Right kidney (tissue), 1 donor: ENCODE data around the gene RNF212.
"Not testable (repeated sequence)": the region's sequence is repeated elsewhere in the genome, so short reads cannot be mapped to it uniquely, and the experiment has no call there.

Experiments used
- DNase-seq: peaks from one replicate; pipeline ENCODE4 v3.0.0-alpha.2; 2016

Gene RNF212

DNA sequence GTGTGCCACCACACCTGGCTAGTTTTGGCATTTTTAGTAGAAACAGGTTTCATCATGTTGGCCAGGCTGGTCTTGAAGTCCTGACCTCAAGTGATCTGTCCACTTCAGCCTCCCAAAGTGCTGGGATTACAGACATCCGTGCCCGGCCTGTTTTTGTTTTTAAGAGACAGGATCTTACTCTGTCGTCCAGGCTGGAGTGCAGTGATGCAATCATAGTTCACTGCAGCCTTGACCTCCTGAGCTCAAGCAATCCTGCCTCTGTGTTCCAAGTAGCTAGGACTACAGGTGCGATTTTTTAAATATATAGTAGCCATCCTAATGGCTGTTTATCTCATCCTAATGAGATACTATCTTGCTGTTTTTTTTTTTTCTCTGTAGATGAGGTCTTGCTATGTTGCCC is 47.6 kb downstream of the RNF212 start:
- no peak for DNase-seq

DNA sequence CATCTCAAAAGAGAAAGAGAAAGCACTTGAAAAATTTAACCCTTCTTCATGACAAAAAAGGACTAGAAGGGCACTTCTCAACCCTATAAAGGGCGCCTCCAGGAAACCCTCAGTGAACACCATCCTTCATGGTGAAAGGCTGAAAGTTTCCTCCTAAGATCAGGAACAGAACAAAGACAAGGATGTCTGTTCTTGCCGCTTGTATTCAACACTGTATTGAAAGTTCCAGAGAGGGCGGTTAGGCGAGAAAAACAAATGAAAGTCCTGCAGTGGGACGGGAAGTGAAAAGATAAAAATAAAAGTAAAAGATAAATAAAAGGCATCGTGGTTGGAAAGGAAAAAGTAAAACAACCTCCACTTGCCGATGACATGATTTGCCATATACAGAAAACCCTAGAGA is 50.9 kb downstream of the RNF212 start:
- DNase-seq, result no peak

DNA sequence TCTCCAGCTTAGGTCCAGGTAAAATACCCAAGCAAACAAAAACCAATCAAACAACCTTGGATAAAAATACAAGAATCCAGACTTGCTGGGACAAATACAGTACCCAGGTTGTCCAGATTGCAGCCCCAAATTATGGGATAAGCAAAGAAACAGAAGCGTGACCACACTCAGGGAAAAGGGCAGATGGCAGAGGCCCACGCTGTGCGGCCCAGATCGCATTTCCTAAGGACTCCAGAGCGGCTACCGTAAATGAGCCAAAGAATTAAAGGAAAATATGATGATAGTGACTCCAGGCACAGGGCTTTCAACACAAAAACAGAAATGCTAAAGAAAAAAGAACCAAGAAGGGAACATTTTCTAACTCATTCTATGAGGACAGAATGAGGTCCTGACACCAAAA is 51.6 kb downstream of the RNF212 start:
- no peak for DNase-seq

DNA sequence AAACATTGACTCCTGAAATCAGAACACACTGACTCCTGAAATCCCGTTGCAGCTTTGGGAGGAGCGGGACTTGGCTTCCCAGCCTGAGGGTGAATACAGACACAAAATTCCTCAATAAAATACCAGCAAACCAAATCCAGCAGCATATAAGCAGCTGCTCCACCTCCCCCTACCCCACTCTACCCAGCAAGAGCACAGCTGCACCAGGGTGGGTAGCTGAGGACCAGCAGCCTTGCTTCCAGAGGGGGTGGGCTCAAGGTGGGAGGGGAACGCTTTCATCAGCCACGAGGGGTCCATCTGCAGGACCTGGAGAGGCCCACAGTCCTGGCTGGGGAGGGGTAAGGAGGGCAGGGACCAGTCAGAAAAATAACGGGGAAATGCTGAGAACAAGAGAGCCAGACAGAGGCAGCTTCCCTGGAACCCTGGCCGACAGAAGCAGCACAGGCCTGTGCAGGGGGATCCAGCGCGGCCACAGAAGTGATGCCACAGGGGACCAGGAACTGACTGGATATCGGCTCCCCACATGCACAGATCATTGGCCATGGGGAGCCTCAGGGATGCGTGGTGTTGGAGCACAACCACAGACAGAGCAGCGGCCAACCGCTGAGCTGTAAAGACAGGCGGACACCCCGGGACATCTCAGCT is 52.2 kb downstream of the RNF212 start:
- DNase-seq, result no peak

DNA sequence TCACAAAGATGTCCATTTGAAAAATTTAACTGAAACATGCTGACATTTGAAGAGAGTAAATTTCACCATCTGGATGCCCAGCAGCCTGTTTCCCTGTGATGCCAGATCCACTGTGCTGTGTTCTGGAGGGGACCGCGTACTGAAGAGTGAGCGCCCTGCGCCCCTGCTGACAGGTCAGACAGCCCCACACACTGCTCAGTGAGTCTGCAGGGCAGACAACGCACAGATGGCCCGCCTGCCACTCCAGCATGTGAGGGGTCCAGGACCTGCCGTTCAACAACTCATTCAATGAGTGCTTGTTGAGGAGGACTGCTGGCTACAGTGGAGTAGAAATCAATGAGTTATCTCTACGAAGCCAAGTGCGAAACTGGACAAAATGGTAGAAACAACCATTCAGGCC is 52.7 kb downstream of the RNF212 start:
- no peak for DNase-seq

DNA sequence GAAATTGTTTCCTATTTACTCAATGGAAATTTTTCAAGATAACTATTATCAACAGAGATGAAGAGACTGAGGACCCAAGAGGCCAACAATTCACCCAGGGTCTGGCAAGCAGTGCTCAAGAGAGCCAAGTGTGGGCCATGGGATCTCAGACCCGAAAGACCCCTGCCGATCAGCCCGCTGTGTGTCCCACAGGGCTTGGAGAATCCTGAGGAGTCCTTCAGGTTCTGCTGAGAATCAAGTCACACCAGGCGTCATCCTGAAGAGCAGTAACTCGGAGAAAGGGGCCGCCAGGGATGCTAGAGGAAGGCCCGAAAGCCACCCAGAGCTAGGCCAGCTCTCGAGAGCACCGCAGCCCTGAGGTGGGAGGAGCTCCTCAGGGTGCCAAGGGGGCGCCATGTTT is 53.2 kb downstream of the RNF212 start:
- no peak for DNase-seq

DNA sequence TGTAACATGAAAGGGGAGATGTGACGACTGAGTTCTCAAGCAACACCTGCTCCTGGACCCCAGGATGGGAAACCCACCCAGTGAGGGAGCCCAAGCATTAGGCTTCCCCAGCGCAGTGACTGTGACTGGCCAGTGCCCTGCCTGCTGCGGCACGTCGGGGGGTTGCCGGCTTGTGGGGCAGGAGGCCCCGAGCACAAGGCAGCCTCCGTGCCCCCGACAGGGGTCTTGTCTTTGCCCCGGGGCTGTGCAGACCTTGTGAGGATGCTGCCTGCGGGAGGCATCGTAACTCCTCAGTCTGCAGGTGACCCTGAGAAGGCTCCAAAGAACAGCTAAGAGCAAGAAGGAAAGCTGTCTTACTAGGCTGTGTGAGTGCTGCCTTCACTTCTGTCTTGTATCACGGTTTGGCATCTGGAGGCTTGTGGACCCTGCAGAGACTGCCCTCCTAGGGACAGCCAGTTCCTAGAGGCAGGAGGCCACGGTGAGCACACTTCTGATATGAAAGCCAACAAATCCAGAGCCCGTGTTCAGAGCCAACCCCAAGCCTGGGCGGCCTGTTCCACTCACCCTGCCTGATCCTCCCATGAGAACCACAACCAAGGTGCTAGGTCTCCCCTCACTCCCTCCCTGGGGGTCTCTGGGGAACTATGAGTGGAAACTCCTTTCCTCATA is 54.2 kb downstream of the RNF212 start:
- no peak for DNase-seq

DNA sequence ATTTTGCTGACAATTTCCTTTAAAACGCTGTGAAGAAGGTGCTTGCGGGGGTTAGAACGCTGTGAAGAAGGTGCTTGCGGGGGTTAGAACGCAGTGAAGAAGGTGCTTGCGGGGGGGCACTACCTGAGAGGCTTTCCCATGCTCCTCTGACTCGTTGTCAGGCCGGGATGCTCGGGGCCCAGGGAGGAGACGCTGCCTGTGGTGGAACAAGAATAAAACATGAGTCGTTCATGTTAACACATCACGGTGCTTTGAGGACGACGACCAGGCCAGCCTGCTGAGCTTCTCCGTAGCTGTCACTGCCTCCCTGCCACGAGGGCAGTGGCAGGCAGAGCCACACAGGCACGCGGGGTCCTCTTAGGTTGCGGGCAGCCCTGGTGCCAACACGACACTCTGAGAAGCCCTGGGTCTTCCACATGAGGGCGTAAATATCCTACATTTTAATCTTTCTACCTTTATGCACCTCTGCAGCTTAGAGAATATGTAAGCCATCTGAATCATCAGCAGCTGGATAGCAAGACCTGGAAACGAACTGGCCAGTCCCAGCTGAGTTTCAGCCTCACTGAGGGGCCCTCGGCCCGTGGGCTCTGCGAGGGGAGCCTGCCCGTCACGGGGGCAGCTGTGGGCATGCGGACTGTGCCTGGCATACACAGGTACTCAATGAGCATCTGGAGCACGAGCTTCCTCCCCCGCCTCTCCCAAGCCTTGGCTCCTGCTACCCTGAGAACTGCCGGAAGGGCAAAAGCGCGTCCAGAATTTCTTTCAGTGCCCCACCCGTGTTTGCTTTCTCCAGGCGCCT is 55.0 kb downstream of the RNF212 start:
- DNase-seq, result no peak

DNA sequence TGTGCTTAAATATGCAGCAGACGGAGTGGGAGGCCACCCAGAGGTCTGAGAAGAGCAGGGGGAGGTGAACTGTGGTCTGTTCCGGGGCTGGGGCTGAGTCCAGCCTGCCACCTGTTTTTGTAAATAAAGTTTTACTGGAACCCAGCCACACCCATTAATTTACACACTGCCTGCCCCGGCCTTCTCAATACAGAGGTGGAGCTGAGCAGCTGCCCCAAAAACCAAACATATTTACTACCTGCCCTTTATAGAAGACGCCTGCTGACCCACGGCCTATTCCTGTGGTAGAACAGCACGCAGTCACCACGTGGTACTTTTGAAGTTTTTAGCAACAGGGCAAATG is 56.0 kb downstream of the RNF212 start:
- no peak for DNase-seq

DNA sequence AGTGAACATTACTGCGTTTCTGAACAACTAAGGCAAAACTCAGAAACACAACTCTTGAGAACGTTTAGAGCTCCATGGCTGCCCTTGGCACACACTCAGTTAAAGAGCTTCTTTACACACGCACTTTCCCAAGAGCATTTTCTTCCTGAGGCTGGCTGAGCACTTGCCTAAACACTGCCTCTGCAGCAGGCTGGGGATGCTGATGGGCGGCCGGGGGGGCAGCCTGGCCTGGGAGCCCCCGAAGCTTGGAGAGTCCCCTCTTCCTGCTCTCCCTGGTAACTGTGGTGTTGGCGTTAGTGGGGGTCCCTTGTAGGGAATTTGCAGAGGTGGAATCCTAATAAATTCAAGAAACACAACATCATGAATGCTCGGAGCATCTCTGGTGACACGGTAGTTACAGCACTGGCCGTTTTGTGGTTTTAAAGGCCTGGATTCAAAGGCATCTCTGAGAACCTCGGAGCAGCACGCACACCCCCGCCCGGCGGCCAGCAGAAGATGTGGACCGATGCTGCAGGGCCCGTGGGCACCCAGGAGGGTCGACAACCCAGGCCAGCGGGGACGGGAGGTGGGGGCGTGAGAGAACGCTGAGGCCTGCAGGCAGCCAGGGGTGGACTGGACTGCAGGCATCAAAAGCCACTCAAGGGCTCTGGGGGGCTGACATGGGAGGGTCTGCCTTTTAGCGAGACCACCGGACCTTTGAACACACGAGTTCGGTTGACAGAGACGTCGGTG is 56.5 kb downstream of the RNF212 start:
- DNase-seq, result no peak

DNA sequence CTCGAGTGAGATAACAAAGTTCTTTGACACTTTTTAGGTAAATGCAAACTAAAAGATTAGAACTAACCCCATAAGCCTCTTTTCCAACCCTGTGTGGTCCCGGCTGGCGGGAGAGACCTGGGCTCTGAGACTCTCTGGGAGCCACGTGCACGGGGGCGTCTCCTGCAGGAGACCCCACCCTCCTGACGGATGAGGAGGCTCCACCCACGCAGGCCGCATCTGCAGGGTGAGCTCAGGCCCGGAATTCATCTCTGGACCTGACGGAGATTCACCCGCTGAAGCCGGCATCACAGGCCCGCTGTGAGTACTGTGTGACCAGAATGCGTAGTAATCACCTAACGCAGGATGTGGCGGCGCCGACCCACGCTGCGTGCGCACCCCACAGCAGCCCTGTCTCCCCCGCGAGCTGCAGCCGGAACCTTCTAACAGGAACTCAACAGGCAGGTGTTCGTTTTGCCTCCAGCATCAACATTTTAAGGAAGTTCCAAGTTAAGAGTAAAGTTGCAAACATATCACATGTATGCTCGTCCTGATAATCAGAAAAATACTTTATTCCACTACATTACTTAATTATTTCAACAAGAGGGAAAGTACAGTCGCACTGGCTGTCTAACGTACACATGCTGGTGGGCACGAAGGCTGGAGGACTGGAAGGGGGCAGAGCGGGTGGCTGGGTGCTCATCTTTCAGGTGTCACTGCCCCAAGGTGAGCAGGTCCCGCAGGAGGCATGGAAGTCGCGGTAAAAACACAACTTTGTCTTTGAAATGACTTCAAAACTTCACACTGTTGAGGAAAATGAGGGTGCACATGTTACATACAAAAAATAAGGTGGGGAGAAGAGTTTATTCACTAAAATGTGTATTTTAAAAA is 57.4 kb downstream of the RNF212 start:
- no peak for DNase-seq

DNA sequence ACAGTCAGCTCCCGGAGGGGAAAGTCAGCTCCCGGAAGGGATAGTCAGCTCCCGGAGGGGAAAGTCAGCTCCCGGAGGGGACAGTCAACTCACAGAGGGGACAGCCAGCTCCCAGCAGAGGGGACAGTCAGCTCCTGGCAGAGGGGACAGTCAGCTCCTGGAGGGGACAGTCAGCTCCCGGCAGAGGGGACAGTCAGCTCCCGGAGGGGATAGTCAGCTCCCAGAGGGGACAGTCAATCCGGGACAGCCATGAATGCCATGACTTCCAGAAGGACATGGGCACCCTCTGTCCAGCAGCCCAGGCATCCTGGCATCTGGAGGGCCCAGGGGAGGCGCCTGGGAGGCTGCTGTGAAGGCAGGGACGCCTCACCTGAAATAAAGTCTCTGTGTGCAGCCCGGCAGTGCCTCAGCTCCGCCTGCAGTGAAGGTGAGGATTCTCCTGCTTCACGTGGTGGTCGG is 58.1 kb downstream of the RNF212 start:
- not testable (repeated sequence) for DNase-seq

DNA sequence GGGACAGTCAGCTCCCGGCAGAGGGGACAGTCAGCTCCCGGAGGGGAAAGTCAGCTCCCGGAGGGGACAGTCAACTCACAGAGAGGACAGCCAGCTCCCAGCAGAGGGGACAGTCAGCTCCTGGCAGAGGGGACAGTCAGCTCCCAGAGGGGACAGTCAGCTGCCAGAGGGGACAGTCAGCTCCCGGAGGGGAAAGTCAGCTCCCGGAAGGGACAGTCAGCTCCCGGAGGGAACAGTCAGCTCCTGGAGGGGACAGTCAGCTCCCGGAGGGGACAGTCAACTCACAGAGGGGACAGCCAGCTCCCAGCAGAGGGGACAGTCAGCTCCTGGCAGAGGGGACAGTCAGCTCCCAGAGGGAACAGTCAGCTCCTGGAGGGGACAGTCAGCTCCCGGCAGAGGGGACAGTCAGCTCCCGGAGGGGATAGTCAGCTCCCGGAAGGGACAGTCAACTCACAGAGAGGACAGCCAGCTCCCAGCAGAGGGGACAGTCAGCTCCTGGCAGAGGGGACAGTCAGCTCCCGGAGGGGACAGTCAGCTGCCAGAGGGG is 58.6 kb downstream of the RNF212 start:
- DNase-seq, result not testable (repeated sequence)

DNA sequence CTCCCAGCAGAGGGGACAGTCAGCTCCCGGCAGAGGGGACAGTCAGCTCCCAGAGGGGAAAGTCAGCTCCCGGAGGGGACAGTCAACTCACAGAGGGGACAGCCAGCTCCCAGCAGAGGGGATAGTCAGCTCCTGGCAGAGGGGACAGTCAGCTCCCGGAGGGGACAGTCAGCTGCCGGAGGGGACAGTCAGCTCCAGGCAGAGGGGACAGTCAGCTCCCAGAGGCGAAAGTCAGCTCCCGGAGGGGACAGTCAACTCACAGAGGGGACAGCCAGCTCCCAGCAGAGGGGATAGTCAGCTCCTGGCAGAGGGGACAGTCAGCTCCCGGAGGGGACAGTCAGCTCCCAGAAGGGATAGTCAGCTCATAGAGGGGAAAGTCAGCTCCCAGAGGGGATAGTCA is 59.5 kb downstream of the RNF212 start:
- not testable (repeated sequence) for DNase-seq

DNA sequence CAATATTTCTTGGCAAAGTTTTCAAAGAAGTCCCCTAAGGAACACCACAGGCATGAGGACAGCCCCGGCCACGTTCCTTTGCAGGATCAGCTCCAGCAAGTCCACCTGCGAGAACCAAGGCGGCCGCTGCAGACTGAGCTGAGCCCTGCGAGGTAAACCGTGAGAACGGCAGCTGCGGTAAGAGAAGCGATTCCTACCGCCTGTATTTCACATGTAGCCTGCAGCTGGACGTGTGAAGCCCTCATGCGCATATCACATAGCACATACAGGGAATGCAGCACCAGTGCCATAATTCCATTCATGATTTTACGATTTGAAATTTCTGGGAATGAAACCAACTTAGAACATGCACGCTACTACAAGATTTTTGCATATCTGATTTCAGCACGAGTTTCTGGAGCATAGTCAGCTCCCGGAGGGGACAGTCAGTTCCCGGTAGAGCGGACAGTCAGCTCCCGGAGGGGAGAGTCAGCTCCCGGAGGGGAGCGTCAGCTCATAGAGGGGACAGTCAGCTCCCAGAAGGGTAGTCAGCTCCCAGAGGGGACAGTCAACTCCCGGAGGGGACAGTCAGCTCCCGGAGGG is 60.2 kb downstream of the RNF212 start:
- DNase-seq, result no peak

DNA sequence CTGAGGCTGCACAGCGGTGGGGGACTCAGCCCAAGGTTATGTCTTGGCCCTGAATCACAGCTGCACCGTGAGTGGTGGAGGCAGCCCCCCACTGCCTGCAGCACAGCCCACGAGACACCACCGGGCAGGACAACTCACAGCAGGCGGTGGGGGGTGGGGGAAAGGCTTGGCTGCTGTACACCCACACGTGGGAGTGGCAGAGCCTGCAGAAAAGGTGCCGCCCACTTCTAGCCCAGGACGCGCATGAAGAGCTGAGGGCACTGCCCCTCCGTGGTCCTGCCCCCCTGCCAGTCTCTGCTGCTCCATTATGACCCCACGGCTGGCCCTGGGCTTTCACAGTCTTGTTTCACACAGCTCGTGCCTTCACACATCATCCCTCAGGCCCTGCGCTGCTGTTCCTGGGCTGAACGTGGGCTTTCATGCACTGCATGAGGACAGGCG is 61.1 kb downstream of the RNF212 start:
- DNase-seq, result no peak

DNA sequence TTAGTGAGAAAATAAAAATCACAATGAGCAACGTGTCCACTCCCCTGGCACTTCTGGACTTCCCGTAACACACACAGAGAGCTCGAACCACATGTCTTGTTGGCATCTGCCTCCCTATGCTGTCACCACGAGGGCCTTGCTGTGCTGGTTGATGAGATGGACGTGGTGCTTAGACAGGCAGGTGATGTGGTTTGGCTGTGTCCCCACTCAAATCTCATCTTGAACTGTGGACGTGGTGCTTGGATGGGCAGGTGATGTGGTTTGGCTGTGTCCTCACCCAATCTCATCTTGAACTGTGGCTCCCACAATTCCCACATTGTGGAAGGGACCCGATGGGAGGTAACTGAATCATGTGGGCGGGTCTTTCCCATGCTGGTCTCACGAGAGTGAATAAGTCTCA is 61.9 kb downstream of the RNF212 start:
- DNase-seq, result no peak

DNA sequence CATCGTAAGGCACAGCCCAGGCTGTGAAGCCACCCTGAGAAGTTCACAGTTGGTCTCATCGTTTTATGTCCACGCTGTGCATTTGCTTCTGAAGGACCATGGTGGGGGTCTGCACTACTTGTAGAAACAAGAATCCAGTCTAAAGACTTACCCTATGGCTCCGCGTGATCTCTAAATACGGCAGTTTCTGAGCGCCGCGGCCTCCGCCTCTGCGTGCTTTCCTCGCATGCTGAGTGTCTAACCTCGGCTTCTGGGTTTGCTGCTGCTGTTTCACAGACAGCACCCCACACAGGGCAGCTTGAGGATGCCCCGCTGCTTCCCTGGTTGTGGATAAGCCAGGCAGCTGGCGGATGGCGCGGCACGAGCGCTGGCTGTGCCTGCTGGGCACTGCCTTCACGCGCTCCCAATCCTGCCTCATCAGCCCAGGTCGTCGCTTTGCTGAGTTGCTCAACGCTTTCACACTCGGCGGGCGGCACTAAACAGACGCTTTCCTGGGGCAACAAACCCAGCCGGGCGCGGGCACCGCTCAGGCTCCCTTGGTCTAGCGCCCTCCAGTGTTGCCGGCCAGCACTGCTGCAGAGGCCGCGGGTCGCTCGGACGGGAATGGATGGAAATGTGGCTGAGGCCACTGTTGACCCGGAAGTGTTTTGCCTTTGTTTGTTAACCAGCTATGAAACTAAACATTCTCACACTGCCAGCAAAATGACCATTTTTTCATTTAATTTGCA is 62.7 kb downstream of the RNF212 start:
- no peak for DNase-seq

DNA sequence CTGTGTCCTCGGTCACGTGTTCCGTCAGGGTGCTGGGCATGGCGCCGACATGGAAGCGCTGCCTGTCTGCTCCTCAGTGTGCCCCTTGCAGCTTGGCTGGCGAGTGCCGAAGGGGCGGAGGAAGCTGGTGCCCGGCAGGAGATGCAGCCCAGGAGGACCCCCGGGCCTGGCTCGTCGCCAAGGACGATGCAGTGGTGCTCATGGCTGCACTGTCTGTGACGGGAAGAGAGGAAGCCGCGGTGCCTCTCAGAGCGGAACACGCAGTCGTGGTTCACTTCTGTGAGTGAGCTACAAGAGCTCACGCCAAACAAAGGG is 63.8 kb downstream of the RNF212 start:
- no peak for DNase-seq

DNA sequence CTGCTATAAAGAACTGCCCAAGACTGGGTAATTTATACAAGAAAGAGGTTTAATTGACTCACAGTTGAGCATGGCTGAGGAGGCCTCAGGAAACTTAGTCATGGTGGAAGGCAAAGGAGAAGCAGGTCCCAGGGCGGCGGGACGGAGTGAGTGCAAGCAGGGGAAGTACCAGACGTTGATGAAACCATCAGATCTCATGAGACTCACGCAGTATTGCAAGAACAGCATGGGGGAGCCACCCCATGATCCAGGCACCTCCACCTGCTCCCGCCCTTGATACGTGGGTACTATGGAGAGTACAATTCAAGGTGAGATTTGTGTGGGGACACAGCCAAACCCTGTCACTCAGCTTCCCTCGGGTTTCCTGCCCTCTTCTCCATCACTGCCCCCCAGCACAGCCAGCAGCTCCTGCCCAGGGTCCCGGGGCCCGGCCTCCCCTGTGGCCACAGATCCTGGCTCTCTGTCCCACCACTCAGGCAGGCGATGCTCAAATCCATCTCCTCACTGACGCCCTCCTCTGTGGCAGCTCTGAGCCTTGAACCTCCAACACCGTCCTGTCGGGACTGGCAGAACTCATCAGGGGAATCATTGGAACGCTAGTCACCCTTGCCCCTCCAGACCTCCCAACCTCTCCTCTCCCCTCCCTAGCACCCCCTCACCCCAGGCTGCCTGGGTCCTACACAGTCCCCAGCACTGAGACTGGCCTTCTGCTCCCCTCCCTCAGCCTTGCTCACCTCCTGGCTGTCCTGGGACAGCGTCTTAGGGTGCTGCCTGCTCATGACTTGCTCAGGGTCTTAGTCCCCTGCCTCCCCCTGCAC is 64.4 kb downstream of the RNF212 start:
- DNase-seq, result no peak
